IPS DF 4.7 (cell line): ENCODE measurements around the gene PCSK6.
"Not testable (repeated sequence)": the region's sequence is repeated elsewhere in the genome, so short reads cannot be mapped to it uniquely, and the experiment has no call there.

Source experiments
- DNase-seq: peaks from one replicate; pipeline ENCODE4 v3.0.0-alpha.2; 2013; ENCODE audit warnings: low spot score; ENCODE audit errors: extremely low read depth

PCSK6 gene

DNA sequence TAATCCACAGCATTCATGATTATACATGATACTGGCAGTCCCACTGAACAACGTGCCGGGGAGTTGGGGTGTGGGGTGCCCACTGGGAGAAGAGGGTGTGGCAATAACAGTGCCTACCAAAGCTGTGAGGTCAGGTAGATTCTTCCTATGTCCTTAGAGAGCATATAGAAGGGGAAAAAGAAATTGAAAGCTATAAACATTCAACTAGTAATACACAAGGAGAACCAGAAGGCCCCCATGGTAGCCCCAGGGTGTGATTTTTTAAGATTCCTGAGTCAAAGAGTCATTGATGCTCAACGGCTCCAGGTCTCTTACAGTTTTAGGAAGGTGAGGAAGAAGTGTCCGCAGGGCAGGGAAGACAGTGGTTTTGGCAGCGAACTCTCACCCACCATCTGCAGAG is 25.8 kb downstream of the PCSK6 start:
- not testable (repeated sequence) for DNase-seq

DNA sequence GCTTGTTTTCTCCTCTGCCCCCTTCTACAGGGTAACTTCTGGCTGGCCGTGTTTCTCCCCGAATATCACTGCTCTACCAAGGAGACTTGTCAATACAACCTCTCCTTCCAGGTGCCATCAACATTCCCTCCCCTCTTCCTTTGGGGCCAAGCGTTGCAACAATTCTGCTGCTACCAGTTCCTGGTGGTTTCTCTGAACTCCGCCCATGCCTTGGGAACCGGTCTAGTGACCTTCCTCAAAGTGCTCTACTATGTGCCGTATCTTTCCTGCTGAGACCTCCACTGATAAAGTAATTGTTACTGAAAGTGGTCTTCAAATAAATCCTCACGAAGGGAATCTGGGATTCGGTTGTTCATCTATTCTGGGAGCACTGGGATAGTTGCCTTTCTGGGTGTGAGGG is 26.2 kb downstream of the PCSK6 start:
- no peak for DNase-seq

DNA sequence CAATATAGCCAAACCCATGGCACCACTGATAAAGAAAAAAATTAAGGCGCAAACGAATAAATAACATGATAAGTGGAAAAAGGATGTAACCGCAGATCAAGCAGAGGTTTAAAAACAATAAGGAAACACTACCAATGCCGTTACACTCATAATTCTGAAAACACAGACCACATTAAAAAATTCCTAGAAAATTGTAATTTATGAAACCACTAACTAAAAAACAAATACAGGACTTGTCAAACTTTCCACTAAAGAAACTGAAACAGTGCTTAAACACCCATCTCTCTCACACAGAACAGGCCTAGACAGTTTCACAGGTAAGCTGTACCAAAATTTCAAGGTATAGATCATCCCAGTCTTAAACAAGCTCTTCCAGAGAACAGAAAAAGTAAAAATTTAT is 28.4 kb downstream of the PCSK6 start:
- no peak for DNase-seq

DNA sequence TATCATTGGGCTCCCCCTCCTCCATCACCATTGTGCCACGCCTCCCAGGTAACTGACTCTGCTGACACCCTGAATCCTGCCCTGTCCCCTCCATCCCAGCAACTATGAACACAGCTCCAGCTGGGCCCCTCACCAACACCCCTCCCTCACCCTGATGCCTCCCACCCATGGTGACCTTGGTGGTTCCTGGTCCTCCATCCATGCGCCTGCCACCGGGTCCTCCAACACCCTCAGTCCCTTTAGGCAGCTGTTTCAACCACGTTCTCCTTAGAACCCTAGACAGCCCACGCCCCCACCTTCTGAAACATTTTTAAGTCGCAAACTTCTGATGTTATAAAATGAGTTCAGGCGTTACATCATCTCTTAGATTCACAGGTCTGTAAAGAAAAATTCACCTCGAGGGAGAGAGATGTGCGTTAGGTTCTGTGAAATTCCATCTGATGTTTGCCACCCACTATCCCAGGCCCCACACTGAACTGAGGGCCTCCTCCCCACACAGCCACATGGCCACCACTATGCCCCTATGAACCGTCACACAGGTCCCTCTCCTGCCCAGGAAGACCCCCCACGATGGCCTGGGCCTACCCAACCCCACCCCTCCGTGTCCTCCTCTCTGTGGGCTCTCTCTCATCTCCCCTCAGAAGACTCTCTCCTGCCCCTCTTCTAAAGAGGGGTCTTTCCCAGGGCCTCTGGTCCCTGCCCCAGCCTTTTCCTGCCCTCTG is 29.8 kb downstream of the PCSK6 start:
- no peak for DNase-seq

DNA sequence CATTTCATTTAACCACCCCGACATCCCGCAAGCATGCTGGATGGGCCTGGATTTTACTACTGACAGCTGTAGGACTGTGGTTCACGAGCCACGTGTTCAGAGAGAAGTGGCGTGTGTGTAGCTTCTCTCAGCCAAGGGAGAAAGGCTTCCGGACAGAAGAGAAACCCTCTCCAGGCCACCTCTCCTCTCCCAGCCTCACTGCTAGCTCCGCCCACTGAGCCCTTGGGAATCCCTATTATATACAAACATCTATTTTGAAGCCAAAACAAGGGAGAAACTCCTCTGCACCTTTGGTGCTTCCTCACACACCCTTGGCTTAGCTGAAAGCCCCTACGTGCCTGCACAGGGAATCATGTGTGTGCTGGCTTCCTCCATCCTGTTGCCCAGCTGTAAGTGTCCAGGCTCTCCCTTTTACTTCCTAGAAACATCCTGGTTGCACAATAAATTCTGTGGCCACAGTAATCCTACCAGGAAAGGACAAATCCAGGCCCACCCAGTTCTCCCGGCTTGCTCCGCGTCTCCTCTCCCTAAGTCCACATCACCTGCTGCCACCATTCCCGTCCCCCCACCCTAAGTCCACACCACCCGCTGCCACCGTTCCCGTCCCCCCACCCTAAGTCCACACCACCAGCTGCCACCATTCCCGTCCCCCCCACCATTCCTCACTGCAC is 30.5 kb downstream of the PCSK6 start:
- DNase-seq, result no peak

DNA sequence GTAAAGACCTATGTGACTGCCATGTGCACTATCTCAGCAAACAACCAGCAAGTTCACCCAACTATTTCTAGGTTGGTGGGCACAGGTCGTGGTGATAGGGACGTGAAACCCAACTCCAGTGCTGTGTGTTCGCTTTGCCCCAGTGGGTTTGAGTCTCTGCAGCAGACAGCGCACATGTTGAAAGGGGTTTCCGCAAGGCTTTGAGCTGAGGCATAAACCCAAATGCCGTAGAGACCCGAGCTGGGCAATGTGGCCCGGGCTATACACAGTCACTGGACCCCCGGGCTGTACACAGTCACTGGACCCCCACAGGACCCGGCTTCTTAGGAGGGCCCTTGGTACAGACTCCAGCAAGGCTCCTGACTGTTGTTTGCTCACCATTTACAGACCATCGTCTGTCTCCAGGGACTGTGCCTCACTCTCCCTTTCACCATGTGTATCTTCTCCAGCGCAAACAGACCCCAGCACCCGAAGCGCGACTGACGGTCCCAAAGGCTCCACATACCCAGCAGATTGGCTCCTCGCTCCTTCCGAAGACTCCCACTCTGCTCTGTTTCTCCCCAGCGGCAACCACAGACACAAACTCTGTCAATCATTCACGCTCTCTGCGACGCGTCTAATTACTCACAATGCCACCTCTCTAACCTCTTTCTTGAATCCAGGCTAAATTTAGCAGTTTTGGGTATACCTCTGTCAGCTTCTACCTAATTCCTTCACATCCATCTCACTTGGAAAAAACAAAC is 31.2 kb downstream of the PCSK6 start:
- DNase-seq, result no peak

DNA sequence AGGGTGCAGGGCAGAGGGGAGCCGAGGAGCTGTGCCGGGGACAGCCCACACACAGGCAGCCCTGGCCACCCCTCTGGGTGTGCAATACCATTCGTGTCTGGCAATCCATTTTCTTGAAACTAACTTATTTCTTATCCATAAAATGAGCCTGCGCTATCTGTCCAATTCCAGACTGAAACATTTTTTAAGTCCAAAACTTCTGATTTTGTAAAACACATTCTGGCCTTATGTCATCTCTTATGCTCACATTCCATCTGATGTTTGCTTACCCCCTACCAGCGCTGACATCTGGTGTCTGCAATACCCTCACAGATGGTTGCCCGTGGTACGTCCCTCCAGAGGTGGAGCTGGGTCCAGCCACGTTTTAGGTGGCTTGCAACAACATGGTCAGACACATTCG is 31.8 kb downstream of the PCSK6 start:
- no peak for DNase-seq

DNA sequence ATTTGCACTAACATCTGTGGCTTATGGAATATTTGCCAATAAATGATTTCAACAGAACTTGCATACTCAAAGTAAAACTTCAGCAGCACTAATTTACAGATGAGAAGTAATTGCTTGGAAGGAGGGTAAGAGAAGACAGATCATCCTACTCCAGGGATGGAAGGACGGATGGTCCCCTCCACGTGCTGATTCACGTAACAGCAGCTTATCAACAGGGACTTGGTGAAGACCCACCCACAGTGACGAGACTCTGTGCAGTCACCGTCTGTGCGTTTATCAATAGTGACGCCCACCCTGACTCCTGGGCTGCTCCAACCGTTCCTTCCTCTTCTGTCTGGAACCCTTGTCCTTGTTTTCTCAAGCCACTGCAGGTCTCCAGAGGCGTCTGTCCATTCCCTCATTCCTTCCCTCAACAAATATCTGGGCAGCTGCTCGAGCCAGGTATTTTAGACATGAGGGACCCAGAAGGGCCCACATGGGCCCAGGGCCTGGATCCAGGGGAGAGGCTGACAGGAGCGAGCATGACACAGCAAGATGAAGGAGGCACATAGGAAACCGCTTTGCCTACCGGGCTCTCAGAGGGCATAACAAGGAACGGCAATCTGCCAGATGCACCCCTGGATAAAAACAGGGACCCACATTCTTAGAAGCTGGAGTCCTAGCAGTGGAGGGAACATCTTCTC is 33.3 kb downstream of the PCSK6 start:
- DNase-seq, result no peak

DNA sequence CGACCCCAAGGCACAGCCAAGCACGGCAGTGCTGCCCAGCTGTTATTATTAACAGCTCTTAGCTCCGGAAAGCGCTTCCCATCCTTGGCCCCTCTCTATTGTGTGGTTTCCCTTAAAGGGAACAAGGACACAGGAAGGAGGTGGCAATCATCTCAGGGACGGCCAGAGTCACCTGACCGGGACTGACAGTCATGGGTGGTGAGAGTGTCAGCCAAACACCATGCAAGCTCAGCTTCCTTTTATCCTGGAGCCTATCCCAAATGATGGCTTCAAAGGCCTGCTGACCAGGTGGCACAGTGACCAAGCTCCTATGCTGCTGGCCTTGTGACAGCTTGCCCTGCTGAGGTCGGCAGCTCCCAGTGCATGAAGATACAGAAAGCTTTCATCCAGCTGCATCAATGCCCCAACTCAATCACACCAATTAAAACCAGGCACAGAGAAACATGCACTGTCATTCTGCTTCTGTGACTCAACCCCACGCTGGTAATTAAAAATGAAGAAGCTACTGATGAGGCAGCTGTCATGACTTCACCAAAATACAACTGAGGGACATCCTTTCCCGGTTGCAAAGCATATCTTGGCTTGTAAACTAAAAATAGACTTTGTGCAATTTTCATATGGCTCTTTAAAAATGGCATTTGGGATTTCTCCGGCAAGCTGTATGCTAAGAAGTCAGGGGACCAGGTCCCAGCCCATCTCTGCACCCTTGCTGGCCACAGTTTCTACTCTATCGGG is 34.0 kb downstream of the PCSK6 start:
- no peak for DNase-seq

DNA sequence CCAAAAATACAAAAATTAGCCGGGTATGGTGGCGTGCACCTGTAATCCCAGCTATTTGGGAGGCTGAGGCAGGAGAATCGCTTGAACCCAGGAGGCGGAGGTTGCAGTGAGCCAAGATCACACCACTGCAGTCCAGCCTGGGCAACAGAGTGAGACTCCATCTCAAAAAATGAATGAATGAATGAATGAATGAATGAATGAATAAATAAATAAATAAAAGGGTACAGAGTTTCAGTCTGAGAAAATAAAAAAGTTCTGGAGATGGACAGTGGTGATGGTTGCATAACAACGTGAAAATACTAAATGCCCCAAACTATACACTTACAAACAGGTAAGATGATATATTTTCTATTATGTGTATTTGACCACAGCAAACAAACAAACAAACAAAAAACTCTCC is 34.7 kb downstream of the PCSK6 start:
- not testable (repeated sequence) for DNase-seq

DNA sequence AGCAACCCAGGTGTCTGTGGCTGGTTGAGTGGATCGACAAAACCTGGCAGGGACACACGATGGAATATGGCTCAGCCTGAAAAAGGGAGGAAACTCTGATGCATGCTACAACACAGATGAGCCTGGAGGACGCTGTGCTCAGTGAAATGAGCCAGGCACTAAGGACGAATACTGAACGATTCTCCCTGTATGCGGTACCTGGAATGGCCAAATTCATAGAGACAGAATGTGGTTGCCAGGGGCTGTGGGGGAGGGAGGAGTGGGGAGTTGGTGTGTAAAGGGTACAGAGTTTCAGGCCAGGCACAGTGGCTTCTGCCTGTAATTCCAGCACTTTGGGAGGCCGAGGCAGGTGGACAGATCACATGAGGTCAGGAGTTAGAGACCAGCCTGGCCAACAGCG is 35.1 kb downstream of the PCSK6 start:
- DNase-seq, result no peak

DNA sequence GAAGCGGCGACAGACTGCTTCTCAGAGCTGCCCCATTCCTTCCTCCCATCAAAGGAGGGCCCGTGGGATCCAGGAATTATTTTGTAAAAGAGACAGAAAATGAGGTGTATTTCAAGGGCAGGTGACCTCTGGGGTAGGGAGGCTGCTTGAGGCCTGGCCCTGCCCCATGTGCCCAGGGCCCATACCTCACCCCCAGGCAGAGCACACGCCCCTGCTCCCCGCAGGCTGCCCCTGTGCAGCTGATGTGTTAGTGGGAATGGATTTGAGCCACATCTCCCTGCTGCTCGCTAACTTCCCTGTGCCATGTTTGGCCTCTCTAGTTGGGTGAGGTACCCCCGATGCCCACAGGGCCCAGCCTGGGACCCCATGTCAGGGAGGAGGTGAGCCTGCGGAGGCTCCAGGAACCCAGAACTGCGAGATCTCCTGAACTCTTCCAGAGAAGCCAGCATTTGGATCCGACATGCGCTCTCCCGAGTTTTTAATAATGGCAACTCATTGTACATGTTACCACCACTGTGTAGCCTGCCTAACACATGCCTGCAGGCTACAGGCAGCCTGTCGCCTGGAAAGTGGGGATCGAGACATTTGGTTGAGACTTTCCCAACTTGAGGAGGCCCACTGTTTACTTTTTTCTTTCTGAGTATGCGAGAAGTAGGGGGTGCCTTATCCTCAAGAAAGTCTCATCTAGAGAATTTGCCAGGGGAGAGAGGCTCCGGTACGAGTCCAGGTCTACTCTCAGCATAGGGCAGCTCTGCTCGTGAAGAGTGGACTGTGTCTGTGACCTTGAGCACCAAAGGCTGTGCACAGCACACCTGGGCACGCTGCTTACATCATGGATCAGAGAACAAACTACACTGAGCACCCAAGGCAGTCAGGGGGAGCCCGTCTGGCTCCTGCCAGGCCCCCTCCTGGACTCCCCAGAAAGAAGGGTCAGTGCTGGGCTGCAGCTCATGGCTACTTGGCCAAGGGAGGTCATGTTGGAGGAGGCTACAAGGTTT is 36.1 kb downstream of the PCSK6 start:
- no peak for DNase-seq

DNA sequence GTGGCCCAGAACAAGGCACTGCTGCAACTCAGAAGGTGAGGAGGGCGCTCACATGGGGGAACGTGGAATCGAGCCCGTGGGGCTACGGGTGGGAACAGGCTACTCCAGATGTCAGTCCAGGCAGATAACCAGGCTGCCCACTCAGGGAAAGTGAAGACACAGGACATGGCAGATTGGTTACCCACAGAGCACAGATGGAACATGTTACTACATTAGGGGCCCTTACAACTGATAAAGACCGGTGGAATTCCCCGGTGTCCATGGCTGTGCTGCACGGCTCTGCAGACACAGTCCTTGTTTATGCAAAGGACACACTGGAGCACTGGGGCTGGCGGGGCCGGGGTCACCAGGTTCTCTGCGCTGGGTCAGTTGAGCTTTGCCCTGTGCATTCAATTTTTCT is 36.9 kb downstream of the PCSK6 start:
- DNase-seq, result no peak

DNA sequence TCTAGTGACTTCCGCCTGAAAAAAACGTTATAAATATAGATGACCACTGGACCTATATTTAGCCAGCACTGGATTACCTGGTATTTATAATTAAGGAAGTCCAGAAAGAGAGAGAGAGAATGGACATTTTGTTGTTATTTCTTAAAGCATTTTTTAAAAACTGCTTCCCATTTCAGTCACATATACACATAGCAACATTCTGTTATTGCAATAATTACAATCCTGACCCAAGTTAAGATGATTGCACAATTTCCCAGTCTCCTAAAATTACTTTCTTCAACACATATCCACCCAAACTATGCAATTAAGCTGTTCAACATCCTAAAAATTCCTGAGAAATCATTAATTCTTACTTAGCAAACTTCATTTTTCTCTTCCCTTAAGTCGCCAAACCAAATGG is 37.7 kb downstream of the PCSK6 start:
- no peak for DNase-seq

DNA sequence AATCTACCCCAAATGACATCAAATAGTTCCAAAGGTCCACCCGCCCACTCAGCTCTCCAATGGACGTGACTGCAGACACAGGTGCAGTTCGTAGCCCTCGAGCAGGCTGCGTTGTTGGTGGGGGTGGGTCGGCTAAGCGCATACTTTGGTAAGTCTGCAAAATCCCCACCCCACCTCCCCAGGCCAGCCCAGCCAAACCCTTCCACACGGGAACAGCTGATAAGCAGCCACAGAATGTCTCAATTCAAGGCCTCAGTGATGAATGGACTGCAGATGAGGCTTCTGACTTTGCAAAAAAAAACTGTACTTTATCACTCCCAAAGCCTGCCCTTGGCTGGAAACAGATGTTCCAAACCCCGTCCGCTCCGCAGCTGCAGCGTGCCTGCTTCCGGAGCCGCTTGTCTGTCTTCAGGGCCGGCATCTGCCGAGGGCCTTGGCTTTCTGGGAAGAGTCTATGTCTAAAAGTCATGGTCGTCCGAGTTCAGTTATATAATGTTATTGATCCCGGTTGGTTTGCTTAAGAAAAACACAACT is 38.2 kb downstream of the PCSK6 start:
- no peak for DNase-seq

DNA sequence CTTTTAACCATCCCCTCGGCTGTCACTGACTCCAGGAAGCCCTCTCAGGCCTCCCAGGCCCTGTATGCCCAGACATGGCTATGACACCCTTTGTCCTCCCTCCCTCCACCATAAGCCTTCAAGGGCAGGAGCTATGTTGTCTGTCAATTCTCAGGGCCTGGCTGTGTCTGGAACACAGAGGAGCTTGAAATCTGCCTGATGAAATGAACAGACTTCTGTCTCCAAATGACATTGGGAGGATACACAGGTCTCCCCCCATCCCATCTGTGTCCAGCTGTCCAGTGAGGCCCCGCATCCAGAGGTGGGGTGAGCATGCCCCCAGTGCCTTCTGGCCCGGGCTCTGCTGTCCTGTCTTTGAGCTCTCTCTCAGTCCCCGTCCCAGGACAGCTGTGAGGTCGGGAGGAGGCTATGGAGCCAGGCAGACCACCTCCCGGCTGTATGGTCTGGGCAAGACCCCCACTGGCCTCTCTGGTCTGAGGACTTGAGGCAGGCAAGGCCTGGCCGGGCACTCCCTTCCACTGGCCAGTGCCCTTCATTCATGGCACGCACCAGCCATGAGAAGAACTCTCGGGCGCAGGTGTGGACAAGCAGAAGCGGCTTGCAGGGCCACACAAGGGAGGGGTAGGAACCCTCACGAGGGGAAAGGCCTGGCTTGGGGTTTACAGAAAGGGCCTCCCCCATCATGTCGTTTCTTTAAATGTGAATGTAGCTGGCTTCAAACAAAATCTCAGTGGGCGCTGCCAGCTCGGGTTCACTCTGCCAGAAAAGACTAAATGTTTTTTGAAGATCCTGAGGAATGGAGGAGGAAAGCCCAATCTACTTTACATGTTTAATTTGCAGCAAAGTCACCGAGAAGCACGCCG is 38.9 kb downstream of the PCSK6 start:
- no peak for DNase-seq

DNA sequence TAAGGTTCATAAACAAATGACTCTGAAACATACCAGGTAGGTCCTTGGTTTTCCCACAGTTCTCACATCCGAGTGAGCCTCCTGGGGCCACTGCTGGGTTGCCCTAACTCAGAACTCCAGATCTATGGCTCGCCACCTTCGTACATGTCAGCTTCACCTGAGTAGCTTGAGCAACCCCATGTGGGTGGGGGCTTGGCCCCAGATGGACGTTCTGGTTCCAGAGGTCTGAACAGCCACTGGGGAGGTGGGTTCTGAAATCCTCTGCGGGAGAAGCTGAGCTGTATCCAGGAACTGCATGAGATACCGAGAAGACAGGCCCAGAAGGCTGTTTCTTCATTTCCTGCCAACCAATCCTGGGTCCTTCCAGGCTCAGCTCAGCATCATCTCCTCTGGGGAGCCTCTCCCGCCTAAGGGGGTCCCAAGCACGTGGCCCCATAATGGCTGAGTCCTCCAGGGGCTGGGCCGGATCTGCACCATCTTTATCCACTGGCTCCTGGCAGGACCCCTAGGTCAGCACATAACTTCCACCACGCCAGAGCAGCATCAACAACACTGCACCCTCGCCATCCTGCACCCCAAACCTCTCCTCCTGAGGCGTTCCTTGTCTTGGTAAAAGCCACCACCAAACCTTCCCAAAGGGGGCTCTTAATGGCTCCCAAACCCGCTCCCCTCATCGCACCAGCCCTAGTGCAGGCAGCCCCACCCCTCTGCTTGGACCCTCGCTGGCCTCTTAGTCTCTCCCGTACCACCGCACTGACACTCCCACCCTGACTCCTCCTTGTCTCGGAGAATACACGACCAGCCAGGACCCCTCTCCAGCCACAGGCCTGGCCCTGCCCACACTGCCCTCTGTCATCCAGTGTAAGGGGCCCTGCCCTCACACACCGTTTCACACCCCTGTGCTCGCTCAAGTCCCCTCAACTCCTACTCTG is 39.8 kb downstream of the PCSK6 start:
- DNase-seq, result no peak

DNA sequence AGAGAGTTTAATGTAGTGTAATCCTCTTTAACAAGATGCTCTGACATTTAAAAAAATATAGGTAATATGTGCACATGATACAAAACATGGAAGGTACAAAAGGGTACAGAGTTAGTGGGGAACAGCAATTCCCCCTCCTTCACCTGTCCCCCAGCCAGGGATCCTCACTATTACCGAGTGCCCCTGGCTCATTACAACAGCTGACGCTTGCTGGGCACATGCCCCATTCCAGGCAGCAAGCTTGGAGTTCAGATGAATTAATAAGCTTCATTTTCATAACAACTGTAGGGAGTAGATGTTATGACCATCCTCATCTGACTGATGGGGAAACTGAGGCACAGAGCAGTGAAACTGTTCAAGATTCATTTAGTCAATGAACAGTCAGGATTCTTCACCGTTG is 41.2 kb downstream of the PCSK6 start:
- DNase-seq, result no peak
